K562 (cell line): ENCODE results near the gene ZNF599. TPM values are rescaled to one million over a fixed set of nuclear protein-coding genes. Genes with fewer than 3 reads are reported as not detected.

Source experiments
- ATF7 ChIP-seq: fragments of 450-650 bp; IDR thresholded peaks from 2 replicates; pipeline ENCODE4 v1.7.1; 2014; ENCODE audit warnings: mild to moderate bottlenecking, moderate library complexity
- CTCF ChIP-seq, 3 experiments: IDR thresholded peaks in 2 of 3; conservative IDR thresholded peaks in 1 of 3; 2 replicates each; pipeline ENCODE4 v1.5.1; 2011 to 2012; ENCODE audit warnings: low read length in 3 of 3, mild to moderate bottlenecking in 3 of 3, control low read depth in 2 of 3, improper control_type of control experiment in 1 of 3, inconsistent platforms in 1 of 3, low read depth in 1 of 3, mixed read lengths in 1 of 3, moderate library complexity in 1 of 3; ENCODE audit not compliant: insufficient read depth in 2 of 3
- EGR1 ChIP-seq: fragments of 450-650 bp; conservative IDR thresholded peaks from 2 replicates; pipeline ENCODE4 v1.6.1; 2017; ENCODE audit warnings: mild to moderate bottlenecking
- FOXA3 ChIP-seq, 2 experiments: fragments of 450-650 bp in 1 of 2; sonication (generic) in 1 of 2; formaldehyde crosslinking; IDR thresholded peaks in 1 of 2; conservative IDR thresholded peaks in 1 of 2; 2 replicates each; pipeline versions ENCODE4 v1.4.0 to v1.8.0; 2020 to 2022; ENCODE audit warnings: mild to moderate bottlenecking in 2 of 2, missing genetic modification reagents in 1 of 2
- MAZ ChIP-seq, 2 experiments: fragments of 450-650 bp in 1 of 2; sonication (generic) in 1 of 2; formaldehyde crosslinking; IDR thresholded peaks in 1 of 2; conservative IDR thresholded peaks in 1 of 2; 2 replicates each; pipeline versions ENCODE4 v1.4.0 to v1.5.0; 2020; ENCODE audit warnings: mild to moderate bottlenecking in 1 of 2, missing genetic modification reagents in 1 of 2
- POLR2G ChIP-seq: fragments of 200-400 bp; formaldehyde crosslinking; IDR thresholded peaks from 2 replicates; pipeline ENCODE4 v1.6.1; 2017; ENCODE audit warnings: low read depth, mild to moderate bottlenecking, antibody characterized with exemption, low read length, moderate library complexity
- PTBP1 ChIP-seq: fragments of 200-400 bp; formaldehyde crosslinking; IDR thresholded peaks from 2 replicates; pipeline ENCODE4 v1.6.1; 2017; ENCODE audit warnings: low read depth, low read length
- RAD21 ChIP-seq, 2 experiments: fragments of 250-450 bp in 1 of 2; fragments of 450-650 bp in 1 of 2; sonication (Bioruptor Pico) in 1 of 2; formaldehyde crosslinking in 1 of 2; IDR thresholded peaks in 1 of 2; conservative IDR thresholded peaks in 1 of 2; 2 replicates each; pipeline versions ENCODE4 v1.4.0 to v1.8.0; 2020 to 2022; ENCODE audit warnings: mild to moderate bottlenecking in 2 of 2, moderate library complexity in 1 of 2
- RFX5 ChIP-seq: IDR thresholded peaks from 2 replicates; pipeline ENCODE4 v1.6.1; 2011; ENCODE audit warnings: low read depth, mild to moderate bottlenecking, improper control_type of control experiment, low read length
- SMARCA5 ChIP-seq: fragments of 450-650 bp; IDR thresholded peaks from 2 replicates; pipeline ENCODE4 v1.6.1; 2016
- YY1 ChIP-seq, 3 experiments: IDR thresholded peaks; 2 replicates each; pipeline ENCODE4 v1.6.1; 2011; ENCODE audit warnings: low read length in 2 of 3, mild to moderate bottlenecking in 2 of 3, moderate library complexity in 2 of 3, borderline replicate concordance in 1 of 3, control low read depth in 1 of 3, low read depth in 1 of 3; ENCODE audit not compliant: insufficient read depth in 3 of 3, insufficient replicate concordance in 2 of 3, control insufficient read depth in 1 of 3, insufficient read length in 1 of 3; ENCODE audit errors: extremely low read depth in 1 of 3
- ZNF121 ChIP-seq: sonication (generic); formaldehyde crosslinking; conservative IDR thresholded peaks from 2 replicates; pipeline ENCODE4 v1.8.0; 2022; ENCODE audit warnings: missing genetic modification reagents
- ZNF57 ChIP-seq: fragments of 450-650 bp; formaldehyde crosslinking; IDR thresholded peaks from 2 replicates; pipeline ENCODE4 v1.4.0; 2020; ENCODE audit warnings: mild to moderate bottlenecking, moderate library complexity
- ZNF740 ChIP-seq, 3 experiments: fragments of 200-800 bp in 1 of 3; sonication (Bioruptor generic) in 1 of 3; sonication (generic) in 1 of 3; formaldehyde crosslinking in 1 of 3; IDR thresholded peaks; 2 replicates each; pipeline versions ENCODE4 v1.6.1 to v1.8.0; 2016 to 2022; ENCODE audit warnings: mild to moderate bottlenecking in 2 of 3, missing compliant biosample characterization in 2 of 3, missing genetic modification characterization in 2 of 3, missing genetic modification reagents in 1 of 3
- polyA plus RNA-seq, 8 experiments: library from polyadenylated mRNA; depleted of rRNA in 4 of 8; stranded (reverse) in 5 of 8; unstranded in 3 of 8; fragments of >200 nt; fragmentation: Nextera tagmentation in 2 of 8; fragmentation: Illumina TruSeq in 1 of 8; extraction: Ambion mirVana in 2 of 8; extraction: Trizol in 1 of 8; gene quantifications; 2 replicates each; pipeline versions ENCODE4 v1.2.1 to v1.2.3, GENCODE V29; 2011 to 2014; ENCODE audit warnings: inconsistent platforms in 1 of 8, missing spikeins in 1 of 8
- total RNA-seq, 7 experiments: library from RNA; depleted of rRNA in 6 of 7; stranded (reverse); fragments of >200 nt in 6 of 7; fragmentation: Illumina TruSeq in 2 of 7; extraction: Trizol in 2 of 7; gene quantifications; 2 replicates each; pipeline versions ENCODE4 v1.2.1 to v1.2.3, GENCODE V29; 2011 to 2021; ENCODE audit warnings: low replicate concordance in 1 of 7
- TF ChIP-seq, protein P1 (sequence below): fragments of 450-650 bp; IDR thresholded peaks from 2 replicates; pipeline ENCODE4 v1.6.1; 2016
- TF ChIP-seq, protein P2 (sequence below): sonication (generic); formaldehyde crosslinking; IDR thresholded peaks from 2 replicates; pipeline ENCODE4 v1.8.1; 2023; ENCODE audit warnings: mild to moderate bottlenecking, missing genetic modification reagents
- TF ChIP-seq, protein P3 (sequence below): IDR thresholded peaks from 3 replicates; pipeline ENCODE4 v1.6.1; 2011; ENCODE audit warnings: borderline replicate concordance, mild to moderate bottlenecking, moderate library complexity; ENCODE audit not compliant: insufficient read length; ENCODE audit errors: extremely low read depth

Gene ZNF599
- total and polyA plus RNA-seq, 9 of the 15 experiments (the other 6 are each of a cell fraction or from before 2014, with no cell fraction given): 0.71 to 6.7 (median 2.8) TPM

DNA sequence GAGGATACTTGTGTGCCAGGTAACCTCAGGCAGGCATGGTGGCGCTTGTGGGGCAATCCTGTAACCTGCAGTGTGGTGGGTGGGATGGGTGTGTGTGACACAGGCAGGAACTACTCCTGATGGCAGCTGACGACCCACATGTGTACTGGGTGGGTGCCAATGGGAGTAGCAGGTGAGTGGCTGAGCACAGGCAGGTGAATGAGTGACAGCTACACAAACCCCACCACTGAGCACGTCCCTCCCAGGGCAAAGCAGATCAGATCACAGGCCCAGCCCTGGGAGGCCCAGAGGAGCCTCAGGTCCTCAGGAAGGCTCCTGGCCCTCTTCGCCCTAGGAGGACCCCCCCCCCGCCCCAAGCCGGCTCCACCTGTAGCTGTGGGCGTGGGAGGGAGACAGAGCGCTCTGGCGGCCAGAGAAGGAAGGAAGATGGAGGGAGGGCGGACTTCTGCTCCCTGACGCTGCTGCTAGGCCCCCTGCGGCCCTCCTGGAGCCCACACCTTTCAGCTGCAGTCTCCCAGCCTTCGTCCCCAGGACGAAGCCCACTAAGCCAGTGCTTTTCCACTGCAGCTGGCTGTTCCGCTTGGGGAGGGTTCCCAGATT, 40.3 kb downstream of the ZNF599 start (continued):
- TF ChIP-seq, protein P1, sequence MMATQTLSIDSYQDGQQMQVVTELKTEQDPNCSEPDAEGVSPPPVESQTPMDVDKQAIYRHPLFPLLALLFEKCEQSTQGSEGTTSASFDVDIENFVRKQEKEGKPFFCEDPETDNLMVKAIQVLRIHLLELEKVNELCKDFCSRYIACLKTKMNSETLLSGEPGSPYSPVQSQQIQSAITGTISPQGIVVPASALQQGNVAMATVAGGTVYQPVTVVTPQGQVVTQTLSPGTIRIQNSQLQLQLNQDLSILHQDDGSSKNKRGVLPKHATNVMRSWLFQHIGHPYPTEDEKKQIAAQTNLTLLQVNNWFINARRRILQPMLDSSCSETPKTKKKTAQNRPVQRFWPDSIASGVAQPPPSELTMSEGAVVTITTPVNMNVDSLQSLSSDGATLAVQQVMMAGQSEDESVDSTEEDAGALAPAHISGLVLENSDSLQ: peak; percentile 67
- TF ChIP-seq, protein P2, sequence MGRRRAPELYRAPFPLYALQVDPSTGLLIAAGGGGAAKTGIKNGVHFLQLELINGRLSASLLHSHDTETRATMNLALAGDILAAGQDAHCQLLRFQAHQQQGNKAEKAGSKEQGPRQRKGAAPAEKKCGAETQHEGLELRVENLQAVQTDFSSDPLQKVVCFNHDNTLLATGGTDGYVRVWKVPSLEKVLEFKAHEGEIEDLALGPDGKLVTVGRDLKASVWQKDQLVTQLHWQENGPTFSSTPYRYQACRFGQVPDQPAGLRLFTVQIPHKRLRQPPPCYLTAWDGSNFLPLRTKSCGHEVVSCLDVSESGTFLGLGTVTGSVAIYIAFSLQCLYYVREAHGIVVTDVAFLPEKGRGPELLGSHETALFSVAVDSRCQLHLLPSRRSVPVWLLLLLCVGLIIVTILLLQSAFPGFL: no peak
- TF ChIP-seq RAD21 (CRISPR knock-in tag; conservative IDR thresholded peaks at IDR 0.05 in 1 of 2, IDR thresholded peaks at IDR 0.05 in 1 of 2): 0 out of 4 replicates have a peak, but pooled peaks of 1 of the 2 experiments have one; percentile 7
- peak; percentile 56 for TF ChIP-seq POLR2G
- TF ChIP-seq EGR1: peak; percentile 57
- TF ChIP-seq CTCF (IDR thresholded peaks at IDR 0.05 in 2 of 3, conservative IDR thresholded peaks at IDR 0.05 in 1 of 3; ENCODE audit: insufficient read depth in 2 of 3, low read depth in 1 of 3, low read length in 3 of 3): peak; percentile 9 to 17 (median 13); a peak in 1 of 6 replicates
- TF ChIP-seq PTBP1: no peak
- TF ChIP-seq ZNF121: no peak
- TF ChIP-seq ZNF740 (CRISPR knock-in tag; IDR thresholded peaks at IDR 0.05): no peak
- TF ChIP-seq ZNF740 (tag; IDR thresholded peaks at IDR 0.05): no peak
- peak in 2 of 3 experiments; percentile 27 to 70 for TF ChIP-seq YY1 (IDR thresholded peaks at IDR 0.05; ENCODE audit: borderline replicate concordance in 1 of 3, control insufficient read depth in 1 of 3, extremely low read depth in 1 of 3, insufficient read depth in 3 of 3, insufficient read length in 1 of 3, insufficient replicate concordance in 2 of 3, low read depth in 1 of 3, low read length in 2 of 3)
- TF ChIP-seq, protein P3, sequence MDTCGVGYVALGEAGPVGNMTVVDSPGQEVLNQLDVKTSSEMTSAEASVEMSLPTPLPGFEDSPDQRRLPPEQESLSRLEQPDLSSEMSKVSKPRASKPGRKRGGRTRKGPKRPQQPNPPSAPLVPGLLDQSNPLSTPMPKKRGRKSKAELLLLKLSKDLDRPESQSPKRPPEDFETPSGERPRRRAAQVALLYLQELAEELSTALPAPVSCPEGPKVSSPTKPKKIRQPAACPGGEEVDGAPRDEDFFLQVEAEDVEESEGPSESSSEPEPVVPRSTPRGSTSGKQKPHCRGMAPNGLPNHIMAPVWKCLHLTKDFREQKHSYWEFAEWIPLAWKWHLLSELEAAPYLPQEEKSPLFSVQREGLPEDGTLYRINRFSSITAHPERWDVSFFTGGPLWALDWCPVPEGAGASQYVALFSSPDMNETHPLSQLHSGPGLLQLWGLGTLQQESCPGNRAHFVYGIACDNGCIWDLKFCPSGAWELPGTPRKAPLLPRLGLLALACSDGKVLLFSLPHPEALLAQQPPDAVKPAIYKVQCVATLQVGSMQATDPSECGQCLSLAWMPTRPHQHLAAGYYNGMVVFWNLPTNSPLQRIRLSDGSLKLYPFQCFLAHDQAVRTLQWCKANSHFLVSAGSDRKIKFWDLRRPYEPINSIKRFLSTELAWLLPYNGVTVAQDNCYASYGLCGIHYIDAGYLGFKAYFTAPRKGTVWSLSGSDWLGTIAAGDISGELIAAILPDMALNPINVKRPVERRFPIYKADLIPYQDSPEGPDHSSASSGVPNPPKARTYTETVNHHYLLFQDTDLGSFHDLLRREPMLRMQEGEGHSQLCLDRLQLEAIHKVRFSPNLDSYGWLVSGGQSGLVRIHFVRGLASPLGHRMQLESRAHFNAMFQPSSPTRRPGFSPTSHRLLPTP: no peak
- no peak for TF ChIP-seq FOXA3 (CRISPR knock-in tag; conservative IDR thresholded peaks at IDR 0.05 in 1 of 2, IDR thresholded peaks at IDR 0.05 in 1 of 2)
- TF ChIP-seq SMARCA5: no peak
- TF ChIP-seq ATF7: no peak
- TF ChIP-seq MAZ (CRISPR knock-in tag; conservative IDR thresholded peaks at IDR 0.05 in 1 of 2, IDR thresholded peaks at IDR 0.05 in 1 of 2): 0 out of 4 replicates have a peak, but pooled peaks of 1 of the 2 experiments have one; percentile 12
- no peak for TF ChIP-seq ZNF57
- no peak for TF ChIP-seq RFX5
